A673 (cell line): ENCODE measurements around the gene KLK15. TPM values are rescaled to one million over a fixed set of nuclear protein-coding genes. Genes with fewer than 3 reads are reported as not detected.
A peak's percentile ranks its signal among the peaks of the same experiment; 100 is the strongest.

Experiments used
- BruUV-seq: library from RNA; stranded (reverse); fragments of 400-500 nt; replicated peaks from 2 replicates; lab custom pipeline; 2021; lab: Mats Ljungman, UMichigan
- CTCF ChIA-PET: fragments of 300-600 bp; sonication (Branson Sonifier 250); formaldehyde crosslinking; loops from one replicate; lab custom pipeline; 2022; ENCODE audit warnings: antibody characterized with exemption; lab: Charles Lee
- POLR2A ChIA-PET: fragments of 300-600 bp; sonication (Branson Sonifier 250); formaldehyde crosslinking; loops from one replicate; lab custom pipeline; 2022; ENCODE audit warnings: antibody characterized with exemption; ENCODE audit not compliant: low non-redundant PET; lab: Charles Lee
- DNase-seq: peaks from one replicate; pipeline ENCODE4 v3.0.0-alpha.2; 2015; ENCODE audit warnings: low spot score
- H3K27ac ChIP-seq: fragments of 200-600 bp; sonication (generic); 2 replicates; pipeline ENCODE4 v1.5.1; 2016; ENCODE audit warnings: mixed run types, low read depth, mild to moderate bottlenecking, mixed read lengths, antibody characterized with exemption, low read length; ENCODE audit not compliant: poor library complexity, severe bottlenecking
- H3K27me3 ChIP-seq: fragments of 200-600 bp; sonication (generic); replicated peaks from 2 replicates; pipeline ENCODE4 v1.6.1; 2017; ENCODE audit warnings: mixed run types, low read depth, mild to moderate bottlenecking, mixed read lengths, antibody characterized with exemption, low read length; ENCODE audit not compliant: insufficient read depth, poor library complexity
- H3K36me3 ChIP-seq: fragments of 200-600 bp; sonication (generic); 2 replicates; pipeline ENCODE4 v1.6.1; 2016; ENCODE audit warnings: mixed run types, mild to moderate bottlenecking, mixed read lengths, antibody characterized with exemption, low read length; ENCODE audit not compliant: insufficient read depth, poor library complexity, severe bottlenecking
- H3K4me1 ChIP-seq: fragments of 200-600 bp; sonication (generic); 2 replicates; pipeline ENCODE4 v1.6.1; 2017; ENCODE audit warnings: mixed run types, mild to moderate bottlenecking, mixed read lengths, antibody characterized with exemption, low read length; ENCODE audit not compliant: insufficient read depth, poor library complexity, severe bottlenecking
- H3K4me3 ChIP-seq: fragments of 200-600 bp; sonication (generic); 2 replicates; pipeline ENCODE4 v1.5.1; 2016; ENCODE audit warnings: low read depth, mixed run types, mild to moderate bottlenecking, mixed read lengths, low read length; ENCODE audit not compliant: poor library complexity, severe bottlenecking
- H3K9me3 ChIP-seq: fragments of 200-600 bp; sonication (generic); 2 replicates; pipeline ENCODE4 v1.6.1; 2016; ENCODE audit warnings: mixed run types, low read depth, mild to moderate bottlenecking, mixed read lengths, antibody characterized with exemption, low read length; ENCODE audit not compliant: poor library complexity, severe bottlenecking
- CTCF ChIP-seq: fragments of 300-800, 200-600 bp; sonication (generic); conservative IDR thresholded peaks from 2 replicates; pipeline ENCODE4 v1.5.1; 2017; ENCODE audit warnings: low read depth, mild to moderate bottlenecking, antibody characterized with exemption, low read length, moderate library complexity, mixed read lengths
- EZH2 ChIP-seq: fragments of 200-600 bp; sonication (generic); IDR thresholded peaks from 2 replicates; pipeline ENCODE4 v1.6.1; 2017; ENCODE audit warnings: borderline replicate concordance, low read depth, mild to moderate bottlenecking, mixed read lengths, antibody characterized with exemption, low read length; ENCODE audit not compliant: poor library complexity, severe bottlenecking
- intact Hi-C: fragments of 100-400 bp; cut with micrococcal nuclease; formaldehyde crosslinking; loops from one replicate; pipeline ENCODE4 v1.10.0; 2022; ENCODE audit not compliant: unreplicated experiment
- total RNA-seq: library from RNA; stranded (reverse); gene quantifications from 2 replicates; pipeline ENCODE4 v1.2.3, GENCODE V29; 2021

Gene KLK15
- total RNA-seq, 1 experiment from 2014 or later, result not detected

- Histone ChIP-seq H3K4me3 (no peak overlapping the region), H3K27ac (no peak overlapping the region), H3K27me3 (peaks cover 21% of the 10 kb centered on the region), H3K4me1 (peaks cover 3% of the 10 kb centered on the region), H3K9me3 (no peaks in the 10 kb centered on the region), H3K36me3 (no peaks in the 10 kb centered on the region)
- TF ChIP-seq EZH2 (no peak), CTCF (peak; percentile 44; the same call in 1 of the 2 replicates)
- DNase-seq, result peak; percentile 51
- intact Hi-C loops, result no loop called here
- BruUV-seq, result no TSS peak
- POLR2A ChIA-PET, result no interaction called here
- CTCF ChIA-PET, result no interaction called here
Observed at GRCh38 chr19:50838239-50838638, 4.9 kb upstream of the KLK15 start.

GRCh38 chr19:50837300-50837699 is 3.9 kb upstream of the KLK15 start:
- Histone ChIP-seq H3K4me3 (no peak overlapping the region), H3K4me1 (peaks cover 3% of the 10 kb centered on the region), H3K27ac (no peak overlapping the region), H3K27me3 (peaks cover 11% of the 10 kb centered on the region), H3K36me3 (no peaks in the 10 kb centered on the region), H3K9me3 (no peaks in the 10 kb centered on the region)
- ChIA-PET CTCF (no interaction called here), POLR2A (no interaction called here)
- TF ChIP-seq CTCF, result no peak
- TF ChIP-seq EZH2, result no peak
- no peak for DNase-seq
- intact Hi-C loops, result no loop called here
- BruUV-seq, result no TSS peak

- TF ChIP-seq EZH2 (no peak), CTCF (no peak)
- DNase-seq, result no peak
- H3K27ac ChIP-seq, result no peak overlapping the region
- H3K9me3 ChIP-seq, result no peaks in the 10 kb centered on the region
- H3K36me3 ChIP-seq, result no peaks in the 10 kb centered on the region
- peaks cover 3% of the 10 kb centered on the region for H3K4me1 ChIP-seq
- H3K4me3 ChIP-seq, result peak overlapping the region; percentile 61
- ChIA-PET POLR2A (no interaction called here), CTCF (no interaction called here)
- intact Hi-C loops, result no loop called here
- peaks cover 5% of the 10 kb centered on the region for H3K27me3 ChIP-seq
- BruUV-seq, result no TSS peak
Observed at GRCh38 chr19:50836543-50837195, 3.3 kb upstream of the KLK15 start.
